ENCODE results near the gene ARMC3. TPM values are rescaled to one million over a fixed set of nuclear protein-coding genes. Genes with fewer than 3 reads are reported as not detected.

ARMC3 gene
- total RNA-seq, 1 donor: 2.1 TPM

DNA sequence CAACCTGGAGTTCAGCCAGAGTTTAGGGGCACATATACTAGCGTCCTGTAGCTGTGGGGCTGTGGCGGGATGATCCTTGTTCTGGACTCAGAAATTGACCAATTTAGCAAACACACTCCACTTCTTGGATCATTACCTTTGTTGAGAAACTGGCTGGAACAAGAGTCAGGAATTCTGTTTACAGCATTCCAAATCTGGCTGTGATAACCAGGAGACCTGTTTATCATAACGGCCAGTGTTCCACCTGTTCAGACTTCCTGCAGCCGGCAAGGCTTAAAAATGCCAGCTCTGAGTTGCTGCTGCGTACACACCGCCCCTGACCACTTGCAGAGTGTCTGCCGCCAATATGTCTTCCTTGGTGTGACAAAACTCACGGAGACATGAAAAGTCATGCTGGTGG is 64.8 kb downstream of the ARMC3 start:
- Histone ChIP-seq H3K4me3 (ENCODE audit: low read length) (no peak overlapping the region), H3K9me3 (ENCODE audit: low read depth, low read length) (no peaks in the 10 kb centered on the region), H3K27me3 (ENCODE audit: insufficient read depth, low read length) (peaks cover 4% of the 10 kb centered on the region), H3K4me1 (ENCODE audit: insufficient read depth, low read length) (no peaks in the 10 kb centered on the region)

GRCh38 chr10:22993314-22993713 is 65.5 kb downstream of the ARMC3 start:
- Histone ChIP-seq H3K9me3 (ENCODE audit: low read depth, low read length) (no peaks in the 10 kb centered on the region), H3K27me3 (ENCODE audit: insufficient read depth, low read length) (peaks cover 7% of the 10 kb centered on the region), H3K4me1 (ENCODE audit: insufficient read depth, low read length) (no peaks in the 10 kb centered on the region), H3K4me3 (ENCODE audit: low read length) (no peak overlapping the region)

DNA sequence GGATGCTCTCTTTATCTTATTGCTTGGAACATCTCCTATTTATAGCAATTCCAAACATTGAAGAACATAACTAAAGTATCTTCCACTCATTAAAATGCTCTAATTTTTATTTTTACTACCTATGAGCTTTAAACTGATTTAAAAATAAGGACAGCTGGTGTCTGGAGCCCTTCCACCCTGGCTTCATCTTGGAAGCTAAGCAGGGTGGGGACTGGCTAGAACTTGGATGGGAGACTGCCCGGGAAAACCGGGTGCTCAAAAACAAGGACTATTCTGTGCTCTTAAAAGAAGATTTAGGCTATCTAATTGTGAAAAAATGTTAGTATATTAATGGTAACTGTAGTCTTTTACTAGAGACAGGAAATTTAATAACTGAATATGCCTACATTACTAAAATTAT is 69.2 kb downstream of the ARMC3 start:
- H3K27me3 ChIP-seq (ENCODE audit: insufficient read depth, low read length): peaks cover 8% of the 10 kb centered on the region
- H3K9me3 ChIP-seq (ENCODE audit: low read depth, low read length): no peaks in the 10 kb centered on the region
- no peaks in the 10 kb centered on the region for H3K4me1 ChIP-seq (ENCODE audit: insufficient read depth, low read length)
- H3K4me3 ChIP-seq (ENCODE audit: low read length): no peak overlapping the region

GRCh38 chr10:22998091-22998490 is 70.2 kb downstream of the ARMC3 start:
- Histone ChIP-seq H3K9me3 (ENCODE audit: low read depth, low read length) (no peaks in the 10 kb centered on the region), H3K4me1 (ENCODE audit: insufficient read depth, low read length) (no peaks in the 10 kb centered on the region), H3K27me3 (ENCODE audit: insufficient read depth, low read length) (peaks cover 8% of the 10 kb centered on the region), H3K4me3 (ENCODE audit: low read length) (no peak overlapping the region)

DNA sequence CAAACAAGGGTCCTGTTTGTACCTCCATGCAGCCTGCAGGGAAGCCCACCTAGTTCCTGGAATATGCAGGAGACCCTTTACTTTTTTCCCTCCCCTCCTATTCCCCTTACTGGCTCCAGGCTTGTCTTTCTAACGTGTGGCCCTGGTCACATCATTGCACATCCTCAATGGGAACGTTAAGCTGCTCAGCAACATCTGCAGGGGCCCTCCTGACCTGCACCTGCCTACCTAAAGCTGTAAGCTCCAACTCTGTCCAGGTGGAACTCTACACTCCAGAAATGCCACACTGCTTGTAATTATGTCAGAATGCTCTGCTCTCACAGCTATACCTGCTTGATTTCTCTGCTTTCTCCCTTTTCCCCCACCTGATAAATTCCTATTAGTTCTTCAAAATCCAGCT is 72.1 kb downstream of the ARMC3 start:
- Histone ChIP-seq H3K4me3 (ENCODE audit: low read length) (no peak overlapping the region), H3K27me3 (ENCODE audit: insufficient read depth, low read length) (peaks cover 8% of the 10 kb centered on the region), H3K9me3 (ENCODE audit: low read depth, low read length) (no peaks in the 10 kb centered on the region), H3K4me1 (ENCODE audit: insufficient read depth, low read length) (no peaks in the 10 kb centered on the region)

GRCh38 chr10:23001901-23002516 is 74.2 kb downstream of the ARMC3 start:
- Histone ChIP-seq H3K4me1 (ENCODE audit: insufficient read depth, low read length) (no peaks in the 10 kb centered on the region), H3K4me3 (ENCODE audit: low read length) (no peak overlapping the region), H3K27me3 (ENCODE audit: insufficient read depth, low read length) (peaks cover 6% of the 10 kb centered on the region), H3K9me3 (ENCODE audit: low read depth, low read length) (no peaks in the 10 kb centered on the region)

GRCh38 chr10:23005150-23005549 is 77.3 kb downstream of the ARMC3 start:
- Histone ChIP-seq H3K4me1 (ENCODE audit: insufficient read depth, low read length) (no peaks in the 10 kb centered on the region), H3K4me3 (ENCODE audit: low read length) (no peak overlapping the region), H3K27me3 (ENCODE audit: insufficient read depth, low read length) (no peaks in the 10 kb centered on the region), H3K9me3 (ENCODE audit: low read depth, low read length) (no peaks in the 10 kb centered on the region)

GRCh38 chr10:23013581-23014335 is 85.9 kb downstream of the ARMC3 start:
- no peaks in the 10 kb centered on the region for H3K4me1 ChIP-seq (ENCODE audit: insufficient read depth, low read length)
- no peak overlapping the region for H3K4me3 ChIP-seq (ENCODE audit: low read length)
- H3K9me3 ChIP-seq (ENCODE audit: low read depth, low read length): no peaks in the 10 kb centered on the region
- peaks cover 3% of the 10 kb centered on the region for H3K27me3 ChIP-seq (ENCODE audit: insufficient read depth, low read length)

DNA sequence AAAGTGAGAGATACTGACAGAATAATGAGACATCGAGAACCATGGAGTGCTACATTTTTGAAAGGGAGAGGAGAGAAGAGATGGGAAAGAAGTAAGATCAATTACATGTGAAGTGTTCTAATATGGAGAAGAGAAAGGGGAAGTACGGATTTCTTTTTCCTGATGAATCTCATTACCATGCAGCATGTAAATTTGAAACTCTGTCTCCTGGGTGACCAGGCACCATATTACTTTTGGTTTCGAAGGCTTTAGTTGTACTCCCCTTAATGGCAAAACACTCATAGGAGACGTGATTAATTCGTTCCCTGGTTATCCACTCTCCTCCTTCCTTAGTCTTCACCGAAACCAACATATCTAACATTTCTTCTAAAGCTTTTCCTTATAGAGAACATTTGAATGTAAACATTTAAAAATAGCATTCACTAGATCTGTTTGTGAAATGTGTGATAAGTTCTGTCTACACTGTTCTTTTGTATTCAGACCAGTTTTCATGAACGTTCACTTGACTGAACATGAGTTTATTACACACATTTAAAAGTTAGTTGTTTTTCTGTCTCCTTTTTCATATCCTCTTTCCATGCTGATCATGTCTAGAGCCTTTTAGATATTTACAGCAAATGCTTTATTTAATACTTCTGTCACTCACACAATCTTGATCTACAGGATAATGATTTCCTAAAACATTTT is 87.3 kb downstream of the ARMC3 start:
- Histone ChIP-seq H3K9me3 (ENCODE audit: low read depth, low read length) (no peaks in the 10 kb centered on the region), H3K4me3 (ENCODE audit: low read length) (no peak overlapping the region), H3K4me1 (ENCODE audit: insufficient read depth, low read length) (no peaks in the 10 kb centered on the region), H3K27me3 (ENCODE audit: insufficient read depth, low read length) (peaks cover 3% of the 10 kb centered on the region)

GRCh38 chr10:23016636-23017035 is 88.8 kb downstream of the ARMC3 start:
- H3K9me3 ChIP-seq (ENCODE audit: low read depth, low read length): no peaks in the 10 kb centered on the region
- H3K4me1 ChIP-seq (ENCODE audit: insufficient read depth, low read length): no peaks in the 10 kb centered on the region
- H3K4me3 ChIP-seq (ENCODE audit: low read length): no peak overlapping the region
- peaks cover 5% of the 10 kb centered on the region for H3K27me3 ChIP-seq (ENCODE audit: insufficient read depth, low read length)

DNA sequence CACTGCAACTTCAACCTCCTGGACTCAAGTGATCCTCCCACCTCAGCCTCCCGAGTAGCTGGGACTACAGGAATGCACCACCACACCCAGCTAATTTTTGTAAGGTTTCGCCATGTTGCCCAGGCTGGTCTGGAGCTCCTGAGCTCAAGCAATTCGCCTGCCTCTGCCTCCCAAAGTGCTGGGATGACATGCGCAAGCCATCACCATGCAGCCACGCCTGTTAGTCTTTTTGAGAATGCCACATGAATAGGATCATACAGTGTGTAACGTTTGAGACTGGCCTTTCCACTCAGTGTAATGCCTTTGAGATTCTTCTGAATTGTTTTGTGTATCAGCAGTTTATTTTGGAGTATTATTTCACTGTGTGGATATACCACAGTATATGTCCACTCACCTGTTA is 91.8 kb downstream of the ARMC3 start:
- peaks cover 24% of the 10 kb centered on the region for H3K27me3 ChIP-seq (ENCODE audit: insufficient read depth, low read length)
- H3K9me3 ChIP-seq (ENCODE audit: low read depth, low read length): no peaks in the 10 kb centered on the region

GRCh38 chr10:23021430-23021829 is 93.6 kb downstream of the ARMC3 start:
- H3K9me3 ChIP-seq (ENCODE audit: low read depth, low read length): no peaks in the 10 kb centered on the region
- H3K4me1 ChIP-seq (ENCODE audit: insufficient read depth, low read length): no peaks in the 10 kb centered on the region
- no peak overlapping the region for H3K4me3 ChIP-seq (ENCODE audit: low read length)
- peaks cover 24% of the 10 kb centered on the region for H3K27me3 ChIP-seq (ENCODE audit: insufficient read depth, low read length)

More for the DNA sequence above, 91.8 kb downstream of the ARMC3 start:
- Histone ChIP-seq H3K4me1 (ENCODE audit: insufficient read depth, low read length) (no peaks in the 10 kb centered on the region), H3K4me3 (ENCODE audit: low read length) (no peak overlapping the region)

- no peak overlapping the region for H3K4me3 ChIP-seq (ENCODE audit: low read length)
- H3K9me3 ChIP-seq (ENCODE audit: low read depth, low read length): no peaks in the 10 kb centered on the region
- no peaks in the 10 kb centered on the region for H3K4me1 ChIP-seq (ENCODE audit: insufficient read depth, low read length)
- peaks cover 29% of the 10 kb centered on the region for H3K27me3 ChIP-seq (ENCODE audit: insufficient read depth, low read length)
Observed at GRCh38 chr10:23024002-23024401, 96.1 kb downstream of the ARMC3 start.

GRCh38 chr10:23031318-23031717 is 103.5 kb downstream of the ARMC3 start:
- Histone ChIP-seq H3K4me1 (ENCODE audit: insufficient read depth, low read length) (no peaks in the 10 kb centered on the region), H3K27me3 (ENCODE audit: insufficient read depth, low read length) (peaks cover 11% of the 10 kb centered on the region), H3K9me3 (ENCODE audit: low read depth, low read length) (no peaks in the 10 kb centered on the region), H3K4me3 (ENCODE audit: low read length) (no peak overlapping the region)

DNA sequence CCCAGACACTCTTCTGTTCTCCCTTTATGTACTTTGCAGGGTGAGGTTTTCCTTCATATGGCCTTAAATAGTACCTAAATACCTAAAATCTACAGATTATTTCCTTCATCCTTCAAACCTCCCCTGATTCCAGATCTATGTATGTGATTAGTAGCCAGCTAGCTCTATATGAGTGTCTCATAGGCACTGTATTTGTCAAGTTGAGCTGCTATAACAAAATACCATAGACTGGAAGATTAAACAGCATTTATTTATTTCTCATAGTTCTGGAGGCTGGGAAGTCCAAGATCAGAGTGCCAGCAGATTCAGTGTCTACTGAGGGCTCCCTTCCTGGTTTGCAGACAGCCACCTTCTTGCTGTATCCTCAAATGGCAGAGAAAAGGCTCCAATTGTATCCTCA is 106.9 kb downstream of the ARMC3 start:
- Histone ChIP-seq H3K9me3 (ENCODE audit: low read depth, low read length) (no peaks in the 10 kb centered on the region), H3K4me1 (ENCODE audit: insufficient read depth, low read length) (no peaks in the 10 kb centered on the region), H3K27me3 (ENCODE audit: insufficient read depth, low read length) (peaks cover 13% of the 10 kb centered on the region), H3K4me3 (ENCODE audit: low read length) (no peak overlapping the region)
